Pancreas (tissue), 10 donors: ENCODE measurements around the gene LRIG1. TPM values are rescaled to one million over a fixed set of nuclear protein-coding genes. Genes with fewer than 3 reads are reported as not detected.

Experiments
- ATAC-seq, 4 donors: fragments of 200-7000 bp; cut with Tn5 transposase; one replicate each; pipeline versions ENCODE4 v1.8.0 to v1.9.1; 2020; ENCODE audit warnings: mild to moderate bottlenecking in 4 of 4, moderate library complexity in 4 of 4
- DNase-seq, 6 donors: peaks; one replicate each; pipeline ENCODE4 v3.0.0-alpha.2; 2020
- FAIRE-seq: peaks from 2 replicates; lab custom pipeline; 2012; peaks lifted over from hg19 to GRCh38; lab: Jason Lieb, UNC
- H3K27ac ChIP-seq, 4 donors: fragments of 200-600 bp; sonication (generic); 1 replicate in 3 of 4; 2 replicates in 1 of 4; pipeline versions ENCODE4 v1.5.0 to v1.8.0; 2020
- H3K27me3 ChIP-seq, 4 donors: fragments of 200-600 bp; one replicate each; pipeline ENCODE4 v1.8.0; 2021
- H3K36me3 ChIP-seq, 3 donors: fragments of 200-600 bp; sonication (generic) in 1 of 3; one replicate each; pipeline versions ENCODE4 v1.5.0 to v1.8.0; 2020 to 2021
- H3K4me1 ChIP-seq, 3 donors: fragments of 200-600 bp; one replicate each; pipeline ENCODE4 v1.8.0; 2021
- H3K4me3 ChIP-seq, 4 donors: fragments of 200-600 bp; sonication (generic) in 2 of 4; one replicate each; pipeline versions ENCODE4 v1.5.0 to v1.8.0; 2020 to 2021
- H3K9me3 ChIP-seq, 4 donors: fragments of 200-600 bp; one replicate each; pipeline ENCODE4 v1.8.0; 2021
- WGBS, 2 donors: extraction: QIAGEN DNeasy Blood & Tissue Kit; methylation state at CpG; one replicate each; pipeline ENCODE4 v1.1.7; 2013; 5-methylcytosine and 5-hydroxymethylcytosine counted together
- intact Hi-C, 3 donors: fragments of 100-400 bp; cut with DNase I; formaldehyde crosslinking; loops; one replicate each; pipeline versions ENCODE4 v1.11.1 to v1.14.2; 2022
- polyA plus RNA-seq, 2 donors: library from polyadenylated mRNA; stranded (reverse); fragments of 200-250 nt; gene quantifications; one replicate each; pipeline ENCODE4 v1.2.3, GENCODE V29; 2013
- total RNA-seq, 6 donors: library from RNA; stranded (reverse); fragmentation: NEBNext Ultra II Directional in 4 of 6; extraction: Animal tissue kit (Norgen Biotek cat#: 25700) in 4 of 6; gene quantifications; one replicate each; pipeline versions ENCODE4 v1.2.1 to v1.2.4, GENCODE V29; 2021 to 2023
- TF ChIP-seq, protein P1 (sequence below), 4 donors: fragments of 200-600 bp; sonication (generic) in 3 of 4; IDR thresholded peaks; one replicate each; pipeline versions ENCODE4 v1.5.0 to v1.8.0; 2021; ENCODE audit warnings: antibody characterized with exemption in 4 of 4
- donor health status: healthy with polysubstance abuse.
- donor health status: DM: no; HTN: no; CAD: no; lungs with moderate emphysema.
- donor health status: DM: no; HTN: no; CAD: no.
- donor health status: control.
- donor health status: control.
- donor health status: Bipolar disorder and iron deficiency.
- donor health status: DM: yes; HTN: yes; CAD: no.
- donor health status: DM: no; HTN: no; CAD: no.
- donor health status: DM: no; HTN: no; CAD: no.
- donor health status: DM: yes; HTN: yes; CAD: no.

The LRIG1 gene
- total and polyA plus RNA-seq, 8 donors, result 32.7 to 104 (median 68.0) TPM

DNA sequence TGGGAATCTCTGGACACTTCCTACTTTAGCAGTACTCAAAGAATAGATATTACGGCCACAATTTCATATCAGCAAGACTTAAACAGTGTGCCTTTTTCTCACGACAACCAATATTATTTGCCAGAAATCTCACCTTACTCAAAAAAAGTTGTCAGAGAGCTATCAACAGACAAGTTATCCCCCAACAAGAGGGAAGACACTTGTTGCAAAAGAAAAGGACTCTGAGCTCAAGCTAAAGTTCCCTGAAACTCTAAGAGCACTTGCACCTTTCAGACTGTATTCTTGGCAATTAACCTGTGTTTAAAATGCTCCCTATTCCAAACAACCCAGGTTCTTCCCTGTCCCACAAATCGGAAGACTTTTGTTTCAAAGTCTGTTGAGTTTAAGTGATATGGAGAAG is 4.5 kb downstream of the LRIG1 start:
- H3K27ac ChIP-seq, result peak overlapping the region in 2 of 4 donors; percentile 97 to 99
- peaks cover 38 to 52% (median 52%) of the 10 kb centered on the region in 3 donors for H3K4me1 ChIP-seq
- ATAC-seq (no peak), FAIRE-seq (no peak), DNase-seq (no peak)
- intact Hi-C loops, result loop anchor here in 2 of 3 donors (5.0 to 10.0 kb wide), 2 partner anchors 49 to 52 kb away; no protein-coding TSS in a partner anchor
- H3K36me3 ChIP-seq, result no peaks in the 10 kb centered on the region
- TF ChIP-seq, protein P1, sequence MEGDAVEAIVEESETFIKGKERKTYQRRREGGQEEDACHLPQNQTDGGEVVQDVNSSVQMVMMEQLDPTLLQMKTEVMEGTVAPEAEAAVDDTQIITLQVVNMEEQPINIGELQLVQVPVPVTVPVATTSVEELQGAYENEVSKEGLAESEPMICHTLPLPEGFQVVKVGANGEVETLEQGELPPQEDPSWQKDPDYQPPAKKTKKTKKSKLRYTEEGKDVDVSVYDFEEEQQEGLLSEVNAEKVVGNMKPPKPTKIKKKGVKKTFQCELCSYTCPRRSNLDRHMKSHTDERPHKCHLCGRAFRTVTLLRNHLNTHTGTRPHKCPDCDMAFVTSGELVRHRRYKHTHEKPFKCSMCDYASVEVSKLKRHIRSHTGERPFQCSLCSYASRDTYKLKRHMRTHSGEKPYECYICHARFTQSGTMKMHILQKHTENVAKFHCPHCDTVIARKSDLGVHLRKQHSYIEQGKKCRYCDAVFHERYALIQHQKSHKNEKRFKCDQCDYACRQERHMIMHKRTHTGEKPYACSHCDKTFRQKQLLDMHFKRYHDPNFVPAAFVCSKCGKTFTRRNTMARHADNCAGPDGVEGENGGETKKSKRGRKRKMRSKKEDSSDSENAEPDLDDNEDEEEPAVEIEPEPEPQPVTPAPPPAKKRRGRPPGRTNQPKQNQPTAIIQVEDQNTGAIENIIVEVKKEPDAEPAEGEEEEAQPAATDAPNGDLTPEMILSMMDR (IDR thresholded peaks at IDR 0.05), result no peak
- no peaks in the 10 kb centered on the region for H3K9me3 ChIP-seq
- peak overlapping the region in 2 of 4 donors; percentile 99 to 100 for H3K4me3 ChIP-seq
- H3K27me3 ChIP-seq, result no peaks in the 10 kb centered on the region
- 26 to 30% methylated on average over 3 of the region's 3 CpGs for WGBS, 2 donors

DNA sequence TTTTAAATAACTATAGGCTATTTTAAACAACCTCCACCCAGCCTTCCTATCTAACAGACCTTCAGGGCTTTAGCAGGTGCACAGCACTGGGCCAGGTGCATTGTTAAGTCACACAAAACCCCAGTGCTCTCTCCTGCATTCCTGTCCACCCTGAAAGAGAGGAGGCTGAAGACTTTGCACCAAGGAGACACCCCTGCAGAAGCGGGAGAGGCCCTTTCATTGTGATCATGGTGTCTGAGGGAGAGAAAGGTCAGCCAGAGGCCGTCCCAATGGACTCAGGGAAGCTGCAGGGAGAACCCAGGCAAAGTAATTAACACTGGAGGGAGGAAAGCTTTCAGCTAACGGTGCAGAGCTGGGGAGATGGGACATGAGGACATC is 5.2 kb downstream of the LRIG1 start:
- Histone ChIP-seq H3K27ac (peak overlapping the region in 2 of 4 donors; percentile 97 to 99), H3K4me3 (peak overlapping the region in 2 of 4 donors; percentile 99 to 100), H3K36me3 (no peaks in the 10 kb centered on the region), H3K9me3 (no peaks in the 10 kb centered on the region), H3K4me1 (peaks cover 44 to 58% (median 58%) of the 10 kb centered on the region in 3 donors), H3K27me3 (no peaks in the 10 kb centered on the region)
- DNase-seq (no peak), FAIRE-seq (no peak), ATAC-seq (peak in 1 of 4 donors; percentile 1)
- intact Hi-C loops, result loop anchor here in 2 of 3 donors (5.0 to 10.0 kb wide), 2 partner anchors 48 to 51 kb away; no protein-coding TSS in a partner anchor
- TF ChIP-seq, protein P1 (IDR thresholded peaks at IDR 0.05), result no peak
- 11 to 25% methylated on average over 3 of the region's 3 CpGs for WGBS, 2 donors

DNA sequence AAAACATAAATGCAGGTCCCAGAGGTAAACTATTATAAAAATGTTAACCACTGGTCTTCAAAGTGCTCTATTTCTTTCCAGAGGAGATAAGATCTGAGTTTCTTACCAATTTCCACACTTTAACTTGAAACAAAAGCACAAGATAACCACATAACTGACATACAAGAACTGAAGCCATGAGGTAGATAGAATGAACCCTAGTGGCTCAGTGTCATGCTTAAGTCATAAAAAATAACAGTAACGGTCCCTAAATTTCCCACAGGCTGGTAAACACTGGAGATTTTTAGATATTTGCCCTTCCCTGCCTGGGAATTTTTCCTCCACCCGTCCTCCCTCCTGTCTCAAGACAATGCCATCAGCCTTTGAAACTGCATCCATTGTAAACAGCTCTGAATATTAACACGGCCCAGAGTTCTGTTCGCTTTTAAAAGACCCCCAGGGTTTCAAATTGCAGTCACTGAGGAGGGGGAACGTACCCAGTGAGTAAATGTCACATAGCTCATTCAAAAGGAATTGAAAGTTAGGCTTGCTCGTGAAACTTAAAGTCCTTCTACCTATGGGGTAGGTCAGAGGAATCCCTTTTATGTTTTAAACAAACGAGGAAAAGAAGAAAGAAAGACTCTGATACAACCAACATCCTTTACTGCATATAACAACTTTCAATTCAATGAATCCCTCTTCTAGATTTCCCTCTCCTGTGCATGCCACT is 5.7 kb downstream of the LRIG1 start:
- Histone ChIP-seq H3K27ac (peak overlapping the region in 3 of 4 donors; percentile 64 to 99 (median 97)), H3K4me1 (peaks cover 50 to 64% (median 63%) of the 10 kb centered on the region in 3 donors), H3K36me3 (no peaks in the 10 kb centered on the region), H3K9me3 (no peaks in the 10 kb centered on the region), H3K27me3 (no peaks in the 10 kb centered on the region), H3K4me3 (peak overlapping the region in 2 of 4 donors; percentile 99 to 100)
- DNase-seq, result no peak
- FAIRE-seq, result no peak
- ATAC-seq, result no peak
- intact Hi-C loops, result loop anchor here in 2 of 3 donors (5.0 to 10.0 kb wide), 2 partner anchors 48 to 50 kb away; no protein-coding TSS in a partner anchor
- TF ChIP-seq, protein P1 (IDR thresholded peaks at IDR 0.05), result no peak
- 17 to 26% methylated on average over 7 of the region's 7 CpGs for whole genome bisulfite sequencing, 2 donors

DNA sequence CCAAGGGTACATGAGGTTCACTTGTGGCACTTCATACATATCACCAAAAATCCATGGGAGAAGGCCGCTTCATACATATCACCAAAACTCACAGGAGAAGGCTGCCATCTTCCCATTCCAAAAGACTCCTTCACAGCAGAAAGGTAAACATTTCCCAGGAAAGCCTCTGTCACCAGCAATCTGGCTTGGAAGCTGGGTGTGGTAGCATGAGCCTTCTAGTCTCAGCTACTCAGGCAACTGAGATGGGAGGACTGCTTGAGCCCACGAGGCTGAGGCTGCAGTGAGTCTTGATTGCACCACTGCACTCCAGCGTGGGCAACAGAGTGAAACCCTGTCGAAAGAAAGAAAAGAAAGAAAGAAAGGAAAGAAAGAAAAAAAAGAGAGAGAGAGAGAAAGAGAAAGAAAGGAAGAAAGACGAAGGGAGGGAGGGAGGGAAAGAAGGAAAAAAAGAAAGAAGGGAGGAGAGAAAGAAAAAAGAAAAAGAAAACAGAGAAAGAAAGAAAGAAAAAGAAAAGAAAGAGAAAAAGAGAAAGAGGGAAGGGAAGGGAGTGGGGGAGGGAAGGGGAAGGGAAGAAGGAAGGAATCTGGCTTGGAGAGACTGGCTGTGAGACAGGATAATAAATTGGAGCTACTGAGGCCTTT is 7.2 kb downstream of the LRIG1 start:
- H3K9me3 ChIP-seq, result no peaks in the 10 kb centered on the region
- no peaks in the 10 kb centered on the region for H3K36me3 ChIP-seq
- H3K4me1 ChIP-seq, result peaks cover 60 to 73% (median 71%) of the 10 kb centered on the region in 3 donors
- ATAC-seq, result peak in 1 of 4 donors; percentile 3
- no peaks in the 10 kb centered on the region for H3K27me3 ChIP-seq
- FAIRE-seq, result no peak
- WGBS, 2 donors, result 52 to 56% methylated on average over 5 of the region's 5 CpGs
- DNase-seq, result no peak
- TF ChIP-seq, protein P1 (IDR thresholded peaks at IDR 0.05), result no peak
- intact Hi-C loops, result loop anchor here in 1 of 3 donors (10.0 kb wide), 1 partner anchor 49 kb away; no protein-coding TSS in a partner anchor
- peak overlapping the region in 1 of 4 donors; percentile 100 for H3K4me3 ChIP-seq
- peak overlapping the region; percentile 41 to 99 (median 80) for H3K27ac ChIP-seq
